ENCODE measurements around the gene FAM110A.
A peak's percentile ranks its signal among the peaks of the same experiment; 100 is the strongest.
"Not testable (repeated sequence)": the region's sequence is repeated elsewhere in the genome, so short reads cannot be mapped to it uniquely, and the experiment has no call there.

FAM110A gene

DNA sequence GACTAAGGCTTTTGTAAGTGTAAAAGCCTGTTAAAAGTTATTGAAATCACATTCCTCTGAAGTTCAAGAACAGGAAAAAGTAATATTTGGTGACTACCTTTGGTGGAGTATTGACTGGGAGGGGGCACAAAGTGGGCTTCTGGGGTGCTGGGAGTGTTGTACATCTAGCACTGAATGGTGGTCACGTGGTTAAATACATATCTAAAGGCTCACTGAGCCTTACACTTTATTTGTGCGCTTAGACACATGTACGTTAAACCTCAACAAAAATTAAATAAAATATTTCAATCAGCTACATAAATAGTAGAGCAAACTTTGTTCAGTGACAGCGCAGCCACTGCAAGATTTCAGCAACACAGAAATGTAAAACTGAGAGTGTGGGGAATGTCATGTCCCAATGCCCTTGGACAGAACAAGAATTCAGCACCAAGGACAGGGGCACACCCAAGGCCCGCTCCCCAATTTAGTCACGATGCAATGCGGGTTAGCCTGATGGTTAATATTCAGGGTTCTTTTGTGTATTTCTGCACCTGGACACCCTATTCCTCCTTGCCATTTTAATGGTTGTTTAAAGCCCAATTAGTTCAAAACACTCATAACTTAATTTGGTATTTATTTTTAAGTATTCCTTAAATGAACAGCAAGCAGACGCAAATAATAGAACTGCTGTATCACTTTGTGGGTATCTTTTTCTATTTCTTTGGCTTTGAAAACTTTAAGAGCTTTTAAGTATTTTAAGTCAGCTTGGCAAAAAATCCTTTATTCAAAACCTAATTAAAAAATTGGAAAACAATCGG is 45.2 kb downstream of the FAM110A start:
- peak; percentile 36 for DNase-seq

DNA sequence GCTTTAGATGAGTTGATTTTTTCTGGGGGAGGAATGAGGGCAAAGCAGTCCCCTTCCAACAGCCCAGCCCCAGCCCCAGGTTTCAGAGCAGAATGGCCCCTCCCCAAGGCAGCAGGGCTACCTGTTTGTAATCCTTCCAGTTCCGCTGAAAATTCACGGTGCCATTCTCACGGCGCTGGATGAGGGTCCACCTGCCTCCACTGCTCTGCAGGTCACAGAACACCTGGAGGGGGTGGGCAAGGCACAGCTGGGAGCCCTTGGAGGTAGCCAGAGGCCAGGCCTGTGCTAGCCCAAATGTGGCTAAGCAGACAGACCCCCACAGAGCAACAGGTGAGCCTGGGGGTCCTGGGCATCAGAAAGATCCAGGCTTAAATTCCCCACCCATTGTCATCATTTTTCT is 46.1 kb downstream of the FAM110A start:
- DNase-seq, result no peak

DNA sequence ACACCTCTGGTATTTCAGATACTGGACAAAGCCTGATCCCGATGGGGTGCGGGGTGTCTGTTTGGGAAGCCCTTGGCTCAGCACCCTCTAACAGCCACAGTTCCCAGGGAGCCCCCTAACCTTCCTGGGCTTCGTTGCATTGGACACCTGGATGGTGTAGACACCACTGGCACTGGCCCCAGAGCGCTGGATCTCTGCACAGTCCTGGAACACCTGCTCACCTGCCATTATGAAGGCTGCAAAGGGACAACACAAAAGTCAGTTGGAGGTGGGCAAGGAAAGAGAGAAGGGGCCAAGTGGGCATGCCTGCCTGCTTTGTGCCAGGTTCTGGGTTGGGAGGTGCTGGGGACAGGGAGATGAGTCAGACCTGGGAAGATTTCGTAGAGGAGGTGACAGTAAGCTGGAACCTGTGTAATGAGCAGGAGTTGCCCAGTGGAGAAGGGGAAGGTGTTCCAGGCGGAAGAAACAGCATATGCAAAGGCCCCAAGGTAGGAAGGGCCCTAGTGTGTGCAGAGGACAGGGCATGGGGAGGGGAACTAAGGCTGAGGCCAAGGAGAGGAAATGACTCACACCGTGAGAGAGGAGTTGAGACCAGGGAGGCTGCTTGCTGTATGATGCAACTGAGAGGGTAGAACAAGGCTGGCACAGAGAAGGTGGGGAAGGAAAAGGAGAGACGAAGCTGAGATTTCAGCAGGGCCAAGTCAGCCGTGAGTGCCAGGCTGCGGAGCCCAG is 47.7 kb downstream of the FAM110A start:
- DNase-seq, result peak; percentile 46

GRCh38 chr20:881783-882144 is 48.2 kb downstream of the FAM110A start:
- DNase-seq, result no peak

DNA sequence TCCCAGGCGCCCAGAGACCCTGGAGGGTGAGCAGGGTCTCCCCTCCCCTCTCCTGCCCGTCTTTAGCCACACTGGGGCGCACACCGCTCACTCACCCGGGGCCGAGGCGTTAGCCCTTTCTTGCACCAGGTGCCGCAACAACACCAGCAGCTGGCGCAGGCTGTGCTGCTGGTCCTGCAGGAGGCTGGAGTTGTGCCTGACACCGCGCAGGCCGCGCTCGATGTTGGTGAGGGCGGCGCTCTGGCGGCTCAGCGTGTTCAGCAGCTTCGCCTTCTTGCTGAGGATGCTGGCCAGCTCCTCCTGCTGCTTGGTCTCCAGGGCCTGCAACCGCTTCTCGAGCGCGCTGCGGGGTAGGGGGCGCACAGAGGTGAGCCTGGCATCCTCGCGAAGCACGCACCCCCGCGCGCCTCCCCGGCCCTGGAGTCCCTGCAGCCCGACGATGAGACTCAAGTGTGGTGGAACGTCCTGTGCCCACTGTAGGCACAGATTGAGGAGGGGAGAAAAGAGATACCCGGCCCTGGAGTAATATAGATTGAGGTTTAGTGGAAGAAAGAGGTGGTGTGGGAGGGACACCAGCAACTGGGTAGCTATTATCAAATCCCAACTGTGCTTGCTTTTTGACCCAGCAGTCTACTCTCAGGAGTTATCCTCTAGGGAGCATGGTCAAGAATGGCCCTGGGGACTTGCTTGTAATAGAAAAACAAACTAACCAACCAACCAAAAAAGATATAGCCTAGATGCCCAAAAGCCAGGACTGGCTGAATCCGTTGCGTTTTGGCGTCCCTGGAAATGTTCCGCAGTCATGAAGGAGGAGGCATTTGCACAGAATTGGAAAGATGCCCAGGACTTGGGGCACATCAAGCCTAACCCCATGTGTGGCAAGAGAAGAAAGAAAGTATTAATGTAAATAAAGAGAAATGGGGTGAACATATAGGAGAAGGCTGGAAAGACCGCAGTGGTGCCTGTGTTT is 51.8 kb downstream of the FAM110A start:
- DNase-seq, result peak; percentile 14

DNA sequence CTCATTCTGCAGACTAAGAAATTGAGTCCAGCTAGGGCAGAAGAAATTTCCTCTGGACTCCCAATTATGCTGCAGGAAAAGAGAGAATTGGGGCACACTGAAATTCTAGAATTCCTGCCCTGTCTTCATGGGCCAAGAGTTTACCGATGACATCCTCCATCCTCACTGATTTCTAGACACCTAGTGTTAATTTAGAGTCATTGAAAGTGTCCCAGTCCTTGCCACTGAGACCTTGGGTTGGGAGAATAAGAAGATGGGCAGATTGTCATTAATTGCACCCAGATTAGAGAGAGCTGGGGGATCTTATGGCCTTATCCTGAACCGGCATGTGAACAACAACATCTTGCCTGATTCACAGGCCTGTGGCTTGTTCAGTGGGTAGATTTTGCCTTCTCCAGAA is 53.6 kb downstream of the FAM110A start:
- no peak for DNase-seq

- DNase-seq, result no peak
These were observed 54.5 kb downstream of the FAM110A start for GRCh38 chr20:888057-888456.

- DNase-seq, result no peak
These were observed 55.6 kb downstream of the FAM110A start for GRCh38 chr20:889106-889505.

DNA sequence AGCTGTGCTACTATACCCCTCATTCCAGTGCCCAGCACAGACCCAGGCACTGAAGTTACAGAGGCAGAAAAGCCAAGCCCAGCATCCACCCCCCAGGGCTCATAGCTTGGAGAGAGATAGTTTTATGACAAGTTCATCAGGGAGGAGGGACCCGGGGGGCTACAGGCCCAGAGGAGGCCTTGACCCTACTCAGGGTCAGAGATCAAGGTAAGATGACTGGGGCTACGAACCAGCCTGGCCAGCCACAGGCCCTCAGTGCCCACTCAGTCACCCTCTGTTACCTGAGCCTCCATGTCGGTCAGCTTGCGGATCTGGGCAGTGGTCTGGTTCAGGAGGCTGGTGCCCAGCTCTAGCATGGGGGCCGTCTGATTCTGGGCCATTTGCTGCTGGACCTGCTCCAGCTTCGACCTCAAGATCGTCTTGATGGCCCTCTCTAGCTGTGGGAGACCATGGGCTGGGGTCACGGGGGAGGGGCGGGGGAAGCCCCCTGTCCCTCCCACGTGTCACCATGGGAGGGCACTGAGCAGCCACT is 56.5 kb downstream of the FAM110A start:
- DNase-seq, result no peak

- DNase-seq, result no peak
These were observed 57.1 kb downstream of the FAM110A start for GRCh38 chr20:890666-891057.

- DNase-seq, result no peak
These were observed 57.7 kb downstream of the FAM110A start for GRCh38 chr20:891058-891705.

DNA sequence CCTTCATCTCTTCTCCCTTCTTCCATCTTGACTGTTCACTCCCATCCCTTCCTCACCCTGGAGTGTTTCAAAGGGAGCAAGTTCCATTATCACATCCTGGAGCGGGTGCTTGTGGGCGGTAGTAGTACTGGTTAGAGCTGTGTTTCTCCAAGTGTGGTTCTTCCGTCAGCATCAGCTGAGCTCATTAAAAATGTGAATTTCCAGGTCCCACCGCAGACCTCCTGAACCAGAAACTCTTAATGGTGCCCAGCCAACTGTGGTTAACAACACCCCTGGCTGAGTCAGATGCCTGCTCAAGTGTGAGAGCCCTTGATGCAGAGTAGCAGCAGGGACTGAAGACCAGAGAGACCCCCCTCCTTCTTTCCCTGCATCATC is 58.2 kb downstream of the FAM110A start:
- no peak for DNase-seq

DNA sequence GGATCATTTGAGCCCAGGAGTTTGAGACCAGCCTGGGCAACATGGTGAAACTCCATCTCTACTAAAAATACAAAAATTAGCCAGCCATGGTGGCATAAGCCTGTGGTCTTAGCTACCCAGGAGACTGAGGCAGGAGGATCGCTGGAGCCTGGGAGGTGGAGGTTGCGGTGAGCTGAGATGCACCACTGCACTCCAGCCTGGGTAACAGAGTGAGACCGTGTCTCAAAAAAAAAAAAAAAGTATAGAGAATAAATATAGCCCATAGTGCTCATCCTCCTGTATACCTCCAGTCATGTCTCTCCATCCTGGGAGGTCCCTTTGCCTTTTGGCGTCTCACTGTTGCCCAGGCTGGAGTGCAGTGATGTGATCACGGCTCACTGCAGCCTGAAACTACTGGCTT is 58.9 kb downstream of the FAM110A start:
- not testable (repeated sequence) for DNase-seq
